NCI-H1694 treated with DMSO at 0.1 percent for 48 hours (cell line): ENCODE results near the gene UMODL1.
"Not testable (repeated sequence)": the region's sequence is repeated elsewhere in the genome, so short reads cannot be mapped to it uniquely, and the experiment has no call there.

Experiments
- DNase-seq: peaks from one replicate; lab custom pipeline; 2025; lab: John Stamatoyannopoulos, UW

UMODL1 gene

DNA sequence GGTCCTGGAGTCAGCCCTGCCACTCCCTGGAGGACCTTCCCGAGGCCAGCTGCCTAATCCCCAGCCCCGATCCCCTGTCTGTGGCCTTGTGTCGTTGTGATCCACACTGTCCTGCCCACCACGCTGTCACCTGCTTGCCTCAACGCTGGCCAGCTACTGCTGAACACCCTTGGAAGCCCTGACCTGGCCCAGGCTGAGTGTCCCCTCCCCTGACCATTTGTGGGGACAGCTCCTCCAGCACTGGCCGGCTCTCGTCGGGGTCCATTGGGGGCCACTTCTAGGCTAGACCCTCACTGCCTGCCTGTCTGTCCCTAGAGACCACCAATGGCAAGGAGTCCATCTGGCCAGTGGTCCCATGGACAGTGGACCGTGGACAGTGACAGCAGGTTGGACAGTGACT lies 12.0 kb upstream of the UMODL1 start:
- no peak for DNase-seq

DNA sequence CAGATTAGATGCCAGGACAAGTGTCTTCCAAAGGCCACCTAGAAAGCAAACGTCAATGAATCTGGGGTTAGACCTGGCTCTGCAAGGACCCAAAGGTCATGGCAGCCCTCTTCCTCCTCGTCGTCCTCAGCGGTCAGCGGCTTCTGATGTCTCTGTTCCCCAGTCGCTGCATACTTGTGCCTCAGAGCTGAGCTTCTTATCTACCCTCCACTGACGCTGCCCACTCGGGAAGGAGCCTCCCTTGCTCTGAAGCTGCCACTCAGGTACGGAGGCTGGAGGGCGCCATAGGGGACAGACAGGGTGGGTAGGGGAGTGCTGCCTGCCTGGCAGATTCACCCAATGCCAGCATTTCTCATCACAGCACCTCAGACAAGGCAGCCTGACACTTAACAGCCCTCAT lies 11.4 kb upstream of the UMODL1 start:
- no peak for DNase-seq

DNA sequence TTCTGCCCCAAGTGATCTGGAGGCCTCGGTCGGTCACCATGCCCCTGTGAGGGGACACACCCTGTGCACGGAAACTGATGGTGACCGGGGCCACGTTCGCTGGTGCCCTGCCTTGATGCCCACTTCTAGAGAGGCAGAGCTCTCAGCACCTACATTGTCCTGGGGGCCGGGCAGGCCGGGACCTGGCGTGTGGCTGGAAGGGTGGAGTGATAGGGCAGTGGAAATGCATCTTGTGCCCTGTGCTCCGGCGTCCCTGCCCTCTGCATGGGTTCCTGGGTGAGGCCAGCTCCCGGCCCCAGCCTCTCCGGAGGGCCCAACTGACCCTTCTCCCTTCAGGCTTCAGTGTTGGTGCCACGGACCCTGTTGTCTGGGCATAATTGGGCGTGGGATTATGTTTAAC lies 11.0 kb upstream of the UMODL1 start:
- no peak for DNase-seq

DNA sequence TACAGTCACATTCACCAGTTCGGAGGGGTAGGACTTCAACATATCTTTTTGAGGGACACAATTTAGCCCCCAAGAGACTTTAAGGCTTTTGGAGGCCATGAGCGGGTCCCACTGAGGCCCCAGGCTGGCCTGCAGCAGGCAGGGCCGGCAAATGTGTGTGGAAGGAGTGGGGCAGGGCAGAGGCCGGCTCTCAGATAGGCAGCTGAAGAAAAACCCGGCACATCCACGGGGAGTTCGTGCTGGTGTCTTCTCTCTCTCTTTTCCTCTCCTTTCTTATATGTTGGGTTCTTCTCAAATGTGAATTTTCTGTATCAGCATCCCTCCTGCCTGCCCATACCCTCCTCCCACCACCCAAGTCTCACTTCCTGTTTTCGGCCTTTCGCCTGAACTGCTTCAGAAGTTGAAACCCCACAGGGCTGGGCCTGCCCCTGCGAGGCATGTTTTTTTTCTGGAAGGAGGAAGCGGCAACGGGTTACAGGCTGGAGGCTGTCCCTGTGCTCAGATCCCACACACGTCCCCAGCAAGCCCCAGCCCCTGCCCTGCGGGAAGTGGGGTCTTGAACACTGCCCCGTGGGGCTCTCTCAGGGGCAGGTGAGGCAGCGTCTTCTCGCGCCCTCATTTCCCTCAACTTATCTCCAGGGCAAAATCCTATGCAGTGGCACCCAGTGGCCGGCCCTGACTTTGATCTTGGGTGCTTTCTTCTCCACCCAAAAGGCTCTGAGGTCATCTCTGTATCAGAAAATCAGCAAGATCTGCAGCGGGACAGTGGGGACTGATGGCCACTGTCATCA lies 9.7 kb upstream of the UMODL1 start:
- DNase-seq = no peak

DNA sequence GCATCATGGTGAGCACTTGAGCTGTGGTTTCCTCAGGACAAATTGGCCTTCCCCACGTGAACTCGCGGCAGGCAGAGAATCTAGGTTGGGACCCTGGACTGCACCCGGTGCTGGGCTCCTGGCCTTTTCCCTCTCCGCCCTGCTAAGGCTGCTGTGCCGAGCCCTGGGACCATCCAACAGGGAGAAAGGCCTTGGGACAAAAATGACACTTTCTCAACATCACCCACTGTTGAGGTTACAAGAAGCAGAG lies 9.2 kb upstream of the UMODL1 start:
- DNase-seq = no peak

DNA sequence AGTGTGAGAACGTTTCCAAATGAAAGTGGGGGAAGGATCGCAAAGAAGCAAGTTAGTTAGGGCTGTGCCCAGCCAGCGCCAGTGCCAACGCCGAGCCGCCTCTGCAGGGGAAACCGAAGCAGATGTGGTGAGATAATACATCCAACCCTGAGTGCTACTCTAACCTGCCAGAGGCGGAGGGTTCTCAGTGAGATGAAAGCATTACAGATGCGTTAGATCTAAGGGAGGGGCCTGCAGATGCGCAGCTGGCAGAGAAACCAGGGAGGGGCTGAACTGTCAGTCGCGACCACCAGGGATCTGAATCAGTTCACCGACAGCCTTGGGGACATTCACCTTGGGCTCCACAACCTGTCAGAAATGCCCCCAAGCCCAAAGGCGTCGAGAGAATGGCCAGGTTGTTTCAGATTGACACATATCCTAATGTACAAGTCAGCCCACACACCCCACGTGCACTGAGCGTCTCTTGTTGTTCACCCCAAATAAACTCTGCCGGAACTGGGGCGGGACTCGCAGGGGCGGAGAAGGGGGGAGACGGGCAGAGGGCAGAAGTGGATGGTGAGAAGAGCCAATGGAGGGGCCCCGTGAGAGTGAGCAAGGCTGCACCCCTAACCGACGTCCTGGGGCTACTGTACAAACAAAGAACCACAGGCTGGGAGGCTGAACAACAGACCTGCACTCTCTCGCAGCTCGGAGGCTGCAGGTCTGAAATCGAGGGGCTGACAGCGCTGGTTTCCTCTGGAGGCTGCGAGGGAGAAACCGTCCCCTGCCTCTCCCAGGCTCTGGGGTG lies 8.7 kb upstream of the UMODL1 start:
- no peak for DNase-seq

DNA sequence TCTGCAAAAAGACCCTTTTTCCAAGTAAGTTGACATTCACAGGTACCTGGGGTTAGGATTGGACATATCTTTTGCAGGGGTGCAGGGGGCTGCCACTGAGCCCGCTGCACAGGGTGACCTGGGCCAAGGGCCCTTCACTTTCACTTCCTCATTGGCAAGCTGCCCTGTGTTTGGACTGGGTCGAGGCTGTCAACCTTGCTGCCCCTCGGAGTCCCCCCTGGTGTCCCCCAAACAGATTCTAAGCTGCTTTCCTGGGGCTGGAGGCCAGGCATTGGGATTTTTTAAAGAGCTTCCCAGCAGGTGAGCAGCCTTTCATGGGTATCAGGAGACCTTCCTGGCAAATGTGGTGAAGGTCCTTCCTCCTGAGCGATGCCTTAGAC lies 7.9 kb upstream of the UMODL1 start:
- DNase-seq = no peak

DNA sequence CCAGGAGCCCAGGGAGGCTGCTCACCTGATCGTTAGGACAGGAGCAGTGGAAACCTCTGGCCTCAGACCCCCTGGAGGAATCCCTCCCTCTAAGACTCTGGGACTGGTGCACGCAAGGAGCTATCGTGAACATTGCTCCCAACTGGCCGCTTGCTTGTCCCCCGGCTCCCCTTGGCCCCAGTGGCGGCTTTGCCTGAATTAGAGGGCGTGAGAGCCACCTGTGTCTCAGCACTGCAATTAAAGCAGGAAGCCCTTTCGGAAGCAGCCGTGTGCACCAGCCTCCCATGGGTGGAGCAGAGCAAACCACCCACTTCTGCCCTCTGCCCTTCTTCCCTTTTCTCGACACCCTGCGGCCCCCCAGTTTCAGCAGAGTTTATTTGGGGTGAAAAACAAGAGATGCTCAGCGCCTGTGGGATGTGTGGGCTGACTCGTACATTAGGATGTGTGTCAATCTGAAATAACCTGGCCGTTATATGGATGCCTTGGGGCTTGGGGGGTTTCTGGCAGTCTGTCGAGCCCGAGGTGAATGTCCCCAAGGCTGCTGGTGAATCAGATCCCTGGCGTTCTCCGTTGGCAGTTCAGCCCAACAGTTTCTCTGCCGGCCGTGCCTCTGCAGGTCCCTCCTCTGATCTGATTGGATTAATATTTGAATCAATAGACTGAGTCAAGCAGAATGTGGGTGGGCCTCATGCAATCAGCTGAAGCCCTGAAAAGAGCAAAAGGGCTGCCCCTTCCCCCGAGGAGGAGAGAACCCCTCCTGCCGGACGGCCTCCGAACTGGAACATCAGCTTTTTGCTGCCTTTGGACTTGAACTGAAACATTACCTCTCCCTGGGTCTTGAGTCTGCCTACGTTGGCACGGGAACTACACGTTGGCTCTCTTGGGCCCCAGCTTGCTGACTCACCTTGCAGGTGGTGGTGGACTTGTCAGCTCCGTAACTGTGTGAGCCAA lies 7.3 kb upstream of the UMODL1 start:
- DNase-seq = no peak

DNA sequence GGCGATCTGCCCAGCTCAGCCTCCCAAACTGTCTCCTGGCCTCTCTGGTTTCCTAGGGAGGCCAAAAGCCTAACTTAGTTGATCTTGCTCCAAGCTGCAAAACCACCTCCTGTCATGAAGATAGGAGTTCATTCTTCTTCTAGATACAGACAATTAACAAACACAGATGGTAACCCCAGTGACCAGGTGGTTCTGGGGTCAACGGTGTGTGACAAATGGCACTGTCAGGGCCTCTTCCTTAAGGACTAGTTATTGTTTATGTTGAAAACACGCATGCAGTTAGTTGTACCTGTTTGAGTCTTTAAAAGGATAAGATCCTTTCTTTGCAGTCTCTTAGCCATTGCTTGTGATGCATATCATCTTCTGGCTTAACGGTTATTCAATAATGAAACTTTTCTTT lies 4.6 kb upstream of the UMODL1 start:
- no peak for DNase-seq

DNA sequence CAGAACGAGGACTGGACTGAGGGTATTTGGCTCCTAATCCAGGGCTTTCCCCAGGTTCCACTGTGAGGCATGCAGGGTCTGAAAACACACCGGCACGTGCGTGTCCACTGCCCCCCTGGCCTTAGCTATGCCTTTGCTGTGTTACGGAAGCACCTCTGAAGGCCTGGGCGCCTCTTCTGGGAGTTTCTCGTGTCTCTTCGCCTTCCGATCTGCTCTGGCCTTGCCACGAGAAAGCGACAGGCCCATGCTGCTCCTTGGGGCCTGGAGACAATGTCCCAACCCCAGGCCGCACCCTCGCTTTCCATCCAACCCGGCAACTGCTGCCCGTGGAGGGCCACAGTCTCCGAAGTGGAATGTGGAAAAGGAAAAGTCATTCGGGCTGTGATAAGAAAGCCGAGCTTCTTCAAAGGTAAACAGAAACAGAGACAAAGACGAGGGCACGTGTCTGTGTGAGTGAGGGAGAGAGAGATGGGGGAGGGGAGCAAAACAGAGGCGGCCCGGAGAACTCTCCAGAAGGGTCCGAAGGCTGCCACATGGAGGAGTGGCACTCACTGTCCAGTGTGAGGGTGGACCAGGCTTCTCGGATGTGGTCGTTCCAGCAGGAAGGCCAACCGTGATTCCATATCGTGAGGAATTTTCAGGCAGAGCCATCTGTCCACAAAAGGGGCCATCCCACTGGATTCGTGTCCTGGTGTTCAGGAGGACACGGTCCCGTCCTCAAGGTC lies 3.4 kb upstream of the UMODL1 start:
- no peak for DNase-seq

DNA sequence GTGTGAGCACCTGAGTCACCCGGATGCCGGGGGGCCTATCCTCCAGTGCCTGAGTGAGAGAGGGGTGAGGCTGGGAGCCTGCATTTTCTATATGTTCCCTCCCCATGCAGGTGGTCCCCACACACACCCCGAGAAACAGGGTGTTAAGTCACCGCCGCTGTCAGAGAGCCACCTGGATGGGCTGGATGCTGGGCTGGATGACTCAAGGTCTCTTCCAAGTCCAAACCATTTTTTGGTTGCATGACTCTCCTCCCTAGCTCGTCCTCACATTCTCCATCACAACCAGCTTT lies 2.9 kb upstream of the UMODL1 start:
- DNase-seq = no peak

DNA sequence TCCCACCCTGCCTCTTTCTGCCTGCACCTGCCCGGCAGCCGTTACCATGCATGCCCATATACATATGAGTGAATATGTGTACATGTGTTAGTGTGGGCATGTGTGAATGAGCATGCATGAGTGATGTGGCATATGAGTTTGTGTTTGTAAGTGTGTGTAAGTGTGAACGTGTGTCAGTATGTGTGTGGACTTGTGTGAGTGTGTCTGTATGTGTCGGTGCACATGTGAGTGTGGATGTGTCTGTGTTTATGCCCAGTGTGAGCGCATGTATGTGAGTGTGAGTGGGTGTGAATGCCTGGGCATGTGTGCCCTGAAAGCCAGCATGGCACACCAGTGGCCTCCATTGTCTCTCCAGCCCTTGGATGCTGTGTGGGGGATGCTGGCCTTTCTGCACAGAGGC lies 2.5 kb upstream of the UMODL1 start:
- no peak for DNase-seq

DNA sequence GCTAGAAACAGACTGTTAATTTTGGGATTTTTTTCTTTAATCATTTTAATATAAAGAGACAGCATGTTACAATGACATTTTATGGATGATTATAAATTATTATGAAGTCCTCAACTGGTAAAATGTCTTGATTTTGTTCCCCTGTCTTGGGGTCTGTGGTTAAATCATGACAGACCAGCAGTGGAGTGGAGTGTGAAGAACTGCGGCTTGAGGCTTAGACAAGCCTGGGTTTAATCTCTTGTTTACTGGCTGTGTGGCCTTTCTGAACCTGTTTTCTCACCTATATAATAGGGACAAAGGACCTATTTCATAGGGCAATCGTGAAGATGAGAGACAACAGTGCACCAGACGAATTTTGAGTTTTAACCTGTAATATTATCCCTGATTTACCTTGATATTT lies 1.8 kb upstream of the UMODL1 start:
- no peak for DNase-seq

DNA sequence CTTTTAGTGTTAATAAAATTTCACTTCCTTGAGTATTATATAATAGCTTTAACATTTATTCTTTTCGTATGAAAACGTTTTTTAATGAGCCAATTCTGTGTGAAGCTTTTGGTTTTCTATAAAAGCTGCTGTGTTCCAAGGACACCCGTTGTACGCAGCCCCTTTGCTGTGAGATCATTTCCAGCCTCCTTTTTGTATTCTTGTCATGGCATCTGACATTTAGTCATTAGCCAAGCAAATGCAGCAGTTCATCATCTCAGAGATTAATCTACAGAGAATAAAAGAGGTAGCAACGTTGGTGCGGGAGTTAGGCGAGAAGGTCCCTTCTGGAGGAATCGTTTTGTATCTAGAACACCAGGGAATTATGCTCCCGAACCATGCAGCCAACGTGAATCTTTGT lies 1.3 kb upstream of the UMODL1 start:
- no peak for DNase-seq

DNA sequence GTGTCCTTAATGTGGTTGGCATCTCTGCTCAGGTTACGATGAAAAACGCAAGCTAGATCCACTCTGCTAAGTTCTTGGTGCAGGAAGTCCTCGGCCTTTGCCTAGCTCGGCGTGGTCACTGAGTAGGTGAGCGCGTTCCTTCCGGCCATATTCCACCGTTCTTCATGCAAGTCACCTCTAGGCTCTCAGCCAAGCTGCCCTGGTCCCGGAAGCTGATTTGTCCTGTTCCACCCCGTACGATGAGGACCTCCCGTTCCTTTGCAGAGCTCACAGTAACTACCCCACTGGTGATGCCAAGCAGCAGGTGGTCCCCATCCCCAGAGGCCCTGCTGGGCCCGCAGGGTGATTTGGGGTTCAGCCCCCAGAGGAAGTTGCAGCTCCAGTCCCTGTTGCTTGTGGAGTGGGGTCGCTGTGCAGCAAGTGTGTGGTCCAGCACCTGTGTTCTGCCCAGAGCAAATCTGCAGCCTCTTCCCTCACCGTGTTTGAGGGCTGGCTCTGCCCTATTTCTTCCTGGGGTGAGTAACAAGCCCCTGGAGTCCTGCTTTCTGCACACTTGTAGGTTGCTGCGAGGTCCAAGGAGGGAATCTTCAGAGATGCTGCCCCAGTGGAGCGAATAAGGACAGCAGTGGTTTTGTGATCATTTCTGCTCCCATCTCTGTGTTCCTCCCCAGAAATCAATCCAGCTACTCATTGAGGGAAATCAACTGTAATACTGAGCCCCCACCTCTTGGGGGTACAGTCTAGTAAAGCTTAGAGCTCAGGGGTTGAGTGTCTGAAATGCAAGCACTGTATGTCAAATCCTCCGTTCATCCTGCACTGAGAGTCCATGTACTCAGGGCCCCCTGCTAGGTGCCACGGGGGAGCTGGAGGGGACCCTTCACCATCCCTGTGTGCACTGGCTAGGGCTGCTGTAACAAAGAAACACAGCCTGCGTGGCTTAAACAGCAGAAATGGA lies 2.3 kb downstream of the UMODL1 start:
- DNase-seq = no peak

DNA sequence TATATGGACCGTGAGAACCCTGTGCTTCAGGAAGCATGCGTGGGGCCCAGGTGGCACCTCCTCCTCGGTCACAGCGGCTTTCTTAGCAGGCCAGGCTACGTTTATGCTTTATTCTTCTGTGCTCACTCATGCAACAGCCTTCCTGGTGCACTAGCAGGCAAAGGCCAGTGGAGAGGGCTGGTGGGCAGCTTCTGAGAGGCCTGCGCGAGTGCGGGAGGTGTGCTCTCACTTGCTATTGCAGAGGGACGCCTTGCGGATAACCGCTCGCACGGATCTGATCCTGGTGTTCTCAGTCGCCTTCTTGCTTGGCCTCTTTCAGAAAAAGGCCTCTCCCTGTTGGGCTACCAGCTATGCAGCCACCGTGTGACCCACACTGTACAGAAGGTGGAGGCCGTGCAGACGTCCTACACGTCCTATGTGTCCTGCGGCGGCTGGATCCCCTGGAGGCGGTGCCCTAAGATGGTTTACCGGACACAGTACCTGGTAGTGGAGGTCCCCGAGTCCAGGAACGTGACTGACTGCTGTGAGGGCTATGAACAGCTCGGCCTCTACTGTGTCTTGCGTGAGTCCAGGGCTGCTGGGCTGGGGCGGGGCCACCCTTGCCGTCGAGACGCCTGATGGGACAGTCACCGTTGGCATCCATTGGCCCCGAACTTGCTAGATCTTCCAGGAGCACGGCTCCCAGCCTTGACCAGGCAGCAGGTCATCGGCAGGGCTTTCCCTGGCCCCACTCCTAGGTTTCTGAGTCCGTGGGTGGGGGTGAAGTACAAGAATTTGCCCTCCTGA lies 4.8 kb downstream of the UMODL1 start:
- no peak for DNase-seq

DNA sequence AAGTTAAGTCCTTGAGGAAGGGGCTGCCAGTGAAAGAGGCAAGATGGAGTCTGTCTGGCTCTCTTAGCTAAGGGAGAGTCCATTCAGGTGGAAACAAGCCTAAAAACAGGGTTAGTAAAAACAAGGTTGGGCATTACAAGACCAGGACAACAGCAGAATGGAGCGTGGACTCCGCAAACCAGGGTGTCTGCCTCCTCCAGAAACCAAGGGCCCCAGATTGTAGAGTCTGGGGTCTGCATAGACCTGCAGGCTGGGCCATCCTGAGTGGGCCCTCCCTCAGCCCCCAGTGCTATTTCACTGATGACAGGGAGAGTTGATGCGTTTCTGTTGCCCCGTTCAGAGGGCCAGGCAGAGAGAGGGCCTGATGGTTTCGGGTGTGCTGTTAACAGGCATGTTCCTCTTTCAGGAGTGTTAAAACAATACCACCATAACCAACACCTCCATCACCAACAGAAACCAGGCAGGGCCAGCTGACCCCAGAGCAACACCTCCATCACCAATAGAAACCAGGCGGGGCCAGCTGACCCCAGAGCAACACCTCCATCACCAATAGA lies 6.6 kb downstream of the UMODL1 start:
- not testable (repeated sequence) for DNase-seq

DNA sequence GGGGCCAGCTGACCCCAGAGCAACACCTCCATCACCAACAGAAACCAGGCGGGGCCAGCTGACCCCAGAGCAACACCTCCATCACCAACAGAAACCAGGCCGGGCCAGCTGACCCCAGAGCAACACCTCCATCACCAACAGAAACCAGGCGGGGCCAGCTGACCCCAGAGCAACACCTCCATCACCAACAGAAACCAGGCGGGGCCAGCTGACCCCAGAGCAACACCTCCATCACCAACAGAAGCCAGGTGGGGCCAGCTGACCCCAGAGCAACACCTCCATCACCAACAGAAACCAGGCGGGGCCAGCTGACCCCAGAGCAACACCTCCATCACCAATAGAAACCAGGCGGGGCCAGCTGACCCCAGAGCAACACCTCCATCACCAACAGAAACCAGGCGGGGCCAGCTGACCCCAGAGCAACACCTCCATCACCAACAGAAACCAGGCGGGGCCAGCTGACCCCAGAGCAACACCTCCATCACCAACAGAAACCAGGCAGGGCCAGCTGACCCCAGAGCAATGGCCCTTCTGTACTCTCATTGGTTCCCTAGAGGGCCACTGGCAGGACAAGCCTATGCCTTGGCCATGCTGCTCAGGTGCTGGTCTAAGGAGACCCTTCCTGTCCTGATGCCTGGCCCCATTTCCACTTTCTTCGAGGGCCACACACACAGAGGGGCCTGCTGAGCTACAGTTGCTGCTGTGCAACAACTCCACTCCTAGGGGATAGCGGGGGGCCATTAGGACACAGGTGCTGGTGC lies 7.3 kb downstream of the UMODL1 start:
- not testable (repeated sequence) for DNase-seq
